DND-41 (cell line): Measurements from ENCODE around the gene LEMD1.

Source experiments
- EZH2 ChIP-seq: IDR thresholded peaks from 3 replicates; pipeline ENCODE4 v1.6.1; 2012; ENCODE audit warnings: borderline replicate concordance, low read depth, mild to moderate bottlenecking, moderate library complexity, low read length, inconsistent platforms; ENCODE audit not compliant: severe bottlenecking
- TF ChIP-seq, protein P1 (sequence below): IDR thresholded peaks from 2 replicates; pipeline ENCODE4 v1.5.1; 2012; ENCODE audit warnings: borderline replicate concordance, low read length, moderate library complexity, mild to moderate bottlenecking; ENCODE audit not compliant: poor library complexity, severe bottlenecking; ENCODE audit errors: extremely low read depth

DNA sequence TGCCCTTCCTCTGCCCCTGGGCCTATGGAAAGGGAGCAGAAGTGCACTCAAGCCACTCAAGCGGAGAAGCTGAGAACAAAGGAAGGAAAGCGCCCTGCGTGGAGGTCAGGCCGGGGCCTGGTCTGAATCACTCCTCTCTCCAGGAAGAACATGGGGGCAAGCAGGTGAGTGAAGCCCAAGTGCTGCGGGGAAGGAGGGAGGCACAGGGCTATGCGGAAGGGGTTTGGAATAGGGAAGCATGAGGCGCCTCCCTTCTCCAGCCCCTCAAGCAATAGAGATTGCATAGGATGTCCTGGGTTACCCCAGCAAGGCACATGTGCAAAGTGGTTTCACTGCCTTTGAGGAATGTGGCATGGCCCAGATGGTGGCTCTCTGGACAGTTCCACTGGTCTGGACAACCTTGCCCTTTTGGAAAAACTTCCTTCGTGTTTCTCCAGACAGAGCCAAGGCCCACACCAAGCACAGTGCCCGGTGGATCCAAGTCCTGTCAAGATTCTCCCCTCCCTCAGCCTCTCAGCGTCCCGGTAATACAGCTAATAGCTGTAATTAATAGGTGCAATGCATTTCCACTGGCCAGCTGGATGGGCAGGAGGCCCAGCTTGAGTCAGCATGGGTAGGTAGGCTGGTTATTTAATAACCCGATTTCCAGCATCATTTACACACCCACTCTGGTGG is 20.3 kb upstream of the LEMD1 start:
- TF ChIP-seq, protein P1, sequence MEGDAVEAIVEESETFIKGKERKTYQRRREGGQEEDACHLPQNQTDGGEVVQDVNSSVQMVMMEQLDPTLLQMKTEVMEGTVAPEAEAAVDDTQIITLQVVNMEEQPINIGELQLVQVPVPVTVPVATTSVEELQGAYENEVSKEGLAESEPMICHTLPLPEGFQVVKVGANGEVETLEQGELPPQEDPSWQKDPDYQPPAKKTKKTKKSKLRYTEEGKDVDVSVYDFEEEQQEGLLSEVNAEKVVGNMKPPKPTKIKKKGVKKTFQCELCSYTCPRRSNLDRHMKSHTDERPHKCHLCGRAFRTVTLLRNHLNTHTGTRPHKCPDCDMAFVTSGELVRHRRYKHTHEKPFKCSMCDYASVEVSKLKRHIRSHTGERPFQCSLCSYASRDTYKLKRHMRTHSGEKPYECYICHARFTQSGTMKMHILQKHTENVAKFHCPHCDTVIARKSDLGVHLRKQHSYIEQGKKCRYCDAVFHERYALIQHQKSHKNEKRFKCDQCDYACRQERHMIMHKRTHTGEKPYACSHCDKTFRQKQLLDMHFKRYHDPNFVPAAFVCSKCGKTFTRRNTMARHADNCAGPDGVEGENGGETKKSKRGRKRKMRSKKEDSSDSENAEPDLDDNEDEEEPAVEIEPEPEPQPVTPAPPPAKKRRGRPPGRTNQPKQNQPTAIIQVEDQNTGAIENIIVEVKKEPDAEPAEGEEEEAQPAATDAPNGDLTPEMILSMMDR, result no peak
- no peak for TF ChIP-seq EZH2
